SIG-M5 treated with dmso at 0.1 percent for 504 hours (cell line): Measurements from ENCODE around the gene ILK.

ENCODE experiments used
- DNase-seq: peaks from one replicate; lab custom pipeline; 2025; ENCODE audit not compliant: unreplicated experiment; lab: John Stamatoyannopoulos, UW

Gene ILK

DNA sequence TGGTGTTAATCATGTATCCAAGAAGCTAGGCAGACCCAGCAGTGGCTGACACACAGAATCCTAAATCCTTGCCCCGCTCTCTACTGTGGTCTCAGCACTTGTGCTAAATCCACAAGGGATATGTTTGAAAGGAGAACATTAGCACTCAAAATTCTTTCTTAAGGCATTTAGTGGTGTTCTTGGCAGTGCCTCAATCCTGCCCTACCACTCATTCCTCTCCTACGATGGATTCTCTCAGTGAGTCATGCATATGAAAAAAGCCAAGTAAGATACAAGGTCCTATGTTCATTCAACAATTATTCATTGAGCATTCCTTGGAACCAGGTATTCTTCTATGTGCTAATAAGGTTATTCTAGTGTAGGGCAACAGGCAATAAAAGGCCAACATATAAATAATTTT lies 31.4 kb upstream of the ILK start:
- no peak for DNase-seq

DNA sequence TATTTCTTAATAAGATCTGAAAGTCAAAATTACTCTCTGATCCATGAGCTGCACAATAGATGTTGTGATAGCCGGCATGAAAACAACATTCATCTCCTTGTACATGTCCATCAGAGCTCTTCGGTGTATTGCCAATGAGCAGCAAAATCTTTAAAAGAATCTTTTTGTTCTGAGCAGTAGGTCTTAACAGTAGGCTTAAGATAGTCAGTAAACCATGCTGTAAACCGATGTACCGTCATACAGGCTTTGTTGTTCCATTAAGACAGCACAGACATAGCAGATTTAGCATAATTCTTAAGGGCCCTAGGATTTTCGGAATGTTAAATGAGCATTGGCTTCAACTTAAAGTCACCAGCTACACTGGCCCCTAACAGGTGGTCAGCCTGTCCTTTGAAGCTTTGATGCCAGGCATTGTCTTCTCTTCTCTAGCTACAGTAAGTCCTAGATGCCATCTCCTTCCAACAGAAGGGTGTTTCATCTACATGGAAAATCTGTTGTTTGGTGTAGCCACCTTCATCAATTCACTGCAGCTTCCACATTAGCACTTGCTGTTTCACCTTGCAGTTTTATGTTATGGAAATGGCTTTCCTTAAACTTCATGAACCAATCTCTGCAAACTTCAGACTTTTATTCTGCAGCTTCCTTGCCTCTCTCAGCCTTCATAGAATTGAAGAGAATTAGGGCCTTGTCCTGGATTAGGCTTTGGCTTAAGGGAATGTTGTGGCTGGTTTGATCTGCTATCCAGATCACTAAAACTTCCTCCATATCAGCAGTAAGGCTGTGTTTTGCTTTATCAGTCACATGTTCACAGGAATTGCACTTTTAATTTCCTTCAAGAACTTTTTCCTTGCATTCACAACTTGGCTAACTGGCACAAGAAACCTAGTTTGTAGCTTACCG lies 28.5 kb upstream of the ILK start:
- no peak for DNase-seq

DNA sequence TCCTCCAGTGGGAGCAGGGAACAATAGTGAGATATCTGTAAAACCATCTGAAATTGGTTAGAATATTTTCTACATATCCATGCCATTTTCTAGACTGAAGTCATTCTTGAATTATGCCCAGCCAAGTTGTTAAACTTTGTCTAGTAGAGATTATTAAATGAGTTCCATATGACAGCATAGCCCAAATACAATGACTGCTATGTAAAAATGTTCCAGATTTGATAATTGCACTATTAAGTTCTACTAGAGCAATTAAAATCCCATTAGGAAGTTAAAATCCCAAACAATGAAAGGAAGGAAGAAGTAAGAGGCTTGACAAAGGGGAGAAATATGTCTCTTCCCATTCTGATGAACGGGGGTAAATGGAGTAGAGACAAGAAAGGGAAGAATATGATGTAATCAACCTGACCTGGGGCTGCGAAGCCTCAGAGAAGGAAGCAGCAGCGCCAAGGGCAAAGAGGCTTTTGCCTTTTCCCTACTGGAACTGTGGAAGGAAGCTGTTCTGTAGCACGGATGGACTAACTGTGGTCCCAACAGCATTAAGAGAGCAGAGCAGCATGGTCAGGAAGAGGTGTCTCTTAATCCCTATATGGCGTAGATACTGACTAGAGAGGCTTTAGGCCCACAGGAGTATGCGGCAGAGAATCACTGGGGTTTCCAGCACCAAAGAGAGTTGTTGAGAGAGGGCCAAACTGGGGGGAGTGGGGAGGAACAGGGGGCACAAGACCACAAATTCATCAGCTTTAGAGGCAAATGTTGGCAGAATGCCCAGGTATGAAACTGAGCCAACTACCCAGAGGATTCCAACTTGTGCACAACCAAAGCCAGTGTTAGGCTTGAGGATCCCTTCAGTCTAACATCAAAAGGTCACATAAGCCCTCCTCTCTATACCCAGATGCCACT lies 26.9 kb upstream of the ILK start:
- DNase-seq = peak; percentile 6

DNA sequence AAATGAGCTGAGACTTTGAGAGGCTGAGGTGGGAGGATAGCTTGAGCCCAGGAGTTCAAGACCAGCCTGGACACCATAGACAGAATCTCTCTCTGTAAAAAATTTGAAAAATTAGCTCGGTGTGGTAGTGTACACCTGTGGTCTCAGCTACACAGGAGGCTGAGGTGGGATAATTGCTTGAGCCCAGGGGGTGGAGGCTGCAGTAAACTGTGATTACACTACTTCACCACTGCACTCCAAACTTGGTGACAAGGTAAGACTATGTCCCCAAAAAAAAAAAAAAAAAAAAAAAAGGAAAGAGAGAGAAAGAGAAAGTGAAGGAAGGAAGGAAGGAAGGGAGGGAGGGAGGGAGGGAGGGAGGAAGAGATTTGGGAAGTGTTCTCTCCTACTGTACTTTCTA lies 25.4 kb upstream of the ILK start:
- DNase-seq = no peak

DNA sequence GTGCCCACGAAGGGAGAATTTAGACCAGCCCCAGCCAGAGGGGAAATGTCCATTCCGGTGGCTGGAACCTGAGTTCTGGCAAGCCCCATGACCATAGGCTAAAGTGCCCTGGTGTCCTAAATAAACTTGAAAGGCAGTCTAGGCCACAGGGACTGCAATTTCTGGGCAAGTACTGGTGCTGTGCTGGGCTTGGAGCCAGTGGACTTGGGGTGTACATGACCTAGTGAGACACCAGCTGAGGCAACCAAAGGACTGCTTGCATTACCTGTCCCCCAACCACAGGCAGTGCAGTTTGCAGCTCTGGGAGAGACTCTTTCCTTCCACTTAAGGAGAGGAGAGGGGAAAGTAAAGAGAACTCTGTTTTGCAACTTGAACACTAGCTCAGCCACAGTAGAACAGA lies 23.9 kb upstream of the ILK start:
- DNase-seq = no peak

DNA sequence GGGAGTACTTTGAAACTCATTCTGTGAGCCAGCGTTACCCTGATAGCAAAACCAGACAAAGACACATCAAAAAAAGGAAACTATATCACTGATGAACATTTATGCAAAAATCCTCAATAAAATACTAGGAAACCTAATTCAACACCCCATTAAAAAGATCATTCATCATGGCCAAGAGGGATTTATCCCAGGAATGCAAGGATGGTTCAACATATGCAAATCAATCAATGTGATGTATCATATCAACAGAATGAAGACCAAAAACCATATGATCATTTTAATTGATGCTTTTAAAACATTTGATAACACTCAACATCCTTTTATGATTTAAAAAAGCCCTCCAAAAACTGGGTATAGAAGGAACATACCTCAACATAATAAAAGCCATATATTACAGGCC lies 20.0 kb upstream of the ILK start:
- no peak for DNase-seq

DNA sequence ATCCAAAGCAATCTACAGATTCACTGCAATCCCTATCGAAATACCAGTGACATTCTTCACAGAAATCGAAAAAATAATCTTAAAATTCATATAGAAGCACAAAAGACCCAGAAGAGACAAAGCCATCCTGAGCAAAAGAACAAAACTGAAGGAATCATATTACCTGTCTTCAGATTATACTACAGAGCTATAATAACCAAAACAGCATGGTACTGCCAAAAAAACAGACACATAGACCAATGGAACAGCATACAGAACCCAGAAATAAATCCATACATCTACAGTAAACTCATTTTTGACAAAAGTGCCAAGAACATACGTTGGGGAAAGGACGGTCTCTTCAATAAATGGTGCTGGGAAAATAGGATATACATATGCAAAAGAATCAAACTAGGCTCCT lies 19.0 kb upstream of the ILK start:
- DNase-seq = no peak

DNA sequence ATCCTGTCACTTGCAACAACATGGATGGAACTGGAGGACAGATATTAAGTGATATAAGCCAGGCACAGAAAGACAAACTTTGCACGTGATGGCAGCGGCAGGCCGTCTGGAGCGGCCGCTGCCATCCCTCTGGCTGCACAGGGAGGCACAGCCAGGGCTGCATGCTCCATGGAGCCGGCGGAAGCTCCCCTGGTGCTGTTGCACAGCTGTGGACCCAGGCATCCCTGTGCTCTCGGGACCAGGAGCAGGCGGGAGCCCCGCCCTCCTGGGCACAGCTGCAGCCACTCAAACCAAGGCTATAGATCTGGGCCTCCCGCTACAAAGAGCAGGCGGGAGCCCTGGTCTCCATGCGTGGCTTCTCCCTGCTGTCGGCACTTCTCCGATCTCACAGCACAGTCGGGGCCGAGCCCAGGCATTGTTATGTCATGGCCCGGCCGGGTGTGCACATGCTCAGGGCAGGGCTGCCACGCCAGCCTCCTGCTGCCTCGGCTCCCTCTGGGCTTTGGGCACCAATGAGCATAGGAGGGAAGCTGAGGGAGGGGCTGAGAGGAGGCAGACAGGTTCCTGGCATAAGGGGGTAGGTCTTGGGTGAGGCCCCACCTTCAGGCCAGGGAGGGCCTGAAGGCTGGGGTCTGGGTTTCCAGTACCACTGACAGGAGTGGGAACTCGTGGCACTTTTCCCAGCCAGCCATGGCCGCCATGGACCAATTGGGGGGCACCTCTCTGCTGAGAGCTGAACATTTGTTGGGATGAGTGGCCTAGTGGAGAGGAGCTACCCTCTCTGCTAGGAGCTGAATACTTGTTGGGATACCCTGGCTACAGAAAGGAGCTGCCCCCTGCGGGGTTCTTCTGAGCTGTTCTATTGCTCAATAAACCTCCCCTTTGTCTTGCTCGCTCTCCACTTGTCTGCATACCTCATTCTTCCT lies 16.9 kb upstream of the ILK start:
- no peak for DNase-seq

DNA sequence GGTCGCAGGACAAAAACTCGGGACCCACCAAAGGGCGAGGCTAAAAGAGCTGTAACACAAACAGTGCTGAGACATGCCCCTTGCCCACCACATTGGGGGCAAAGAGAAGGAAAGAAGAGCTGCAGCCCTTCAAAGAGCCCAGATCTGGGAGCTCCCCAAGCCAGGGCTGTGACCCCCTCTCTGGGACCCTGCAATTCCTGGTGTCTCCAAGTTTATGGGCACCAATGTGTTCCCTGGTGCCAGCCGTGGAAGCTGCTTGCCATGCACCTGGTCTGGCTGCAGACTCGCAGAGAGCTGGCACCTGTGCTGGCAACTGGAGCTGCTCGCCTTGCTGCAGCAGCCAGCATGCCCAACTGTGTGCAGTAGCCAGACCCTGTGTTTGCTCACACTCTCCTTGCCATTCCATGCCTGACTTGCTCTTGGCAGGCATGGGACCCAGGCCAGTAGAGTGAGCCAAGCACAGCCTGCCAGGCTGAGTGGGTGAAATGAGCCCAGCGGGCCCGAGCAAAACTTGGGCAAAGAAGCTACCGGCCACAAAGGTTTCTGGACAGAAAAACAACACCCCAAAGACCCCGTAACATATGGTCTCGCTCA lies 16.1 kb upstream of the ILK start:
- DNase-seq = no peak

DNA sequence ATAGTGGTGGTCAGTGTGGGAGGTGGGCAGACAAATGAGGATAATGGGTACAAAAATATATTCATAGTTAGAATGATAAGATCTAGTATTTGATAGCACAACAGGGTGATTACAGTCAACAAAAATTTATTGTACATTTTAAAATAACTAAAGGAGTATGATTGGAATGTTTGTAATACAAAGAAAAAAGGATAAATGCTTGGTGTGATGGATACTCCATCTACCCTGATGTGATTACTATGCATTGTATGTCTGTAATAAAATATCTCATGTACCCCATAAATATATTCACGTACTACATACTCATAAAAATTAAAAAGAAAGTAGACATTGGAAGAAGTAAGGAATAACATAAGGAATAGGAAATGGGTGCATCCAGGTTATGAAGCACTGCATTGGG lies 15.6 kb upstream of the ILK start:
- DNase-seq = no peak

DNA sequence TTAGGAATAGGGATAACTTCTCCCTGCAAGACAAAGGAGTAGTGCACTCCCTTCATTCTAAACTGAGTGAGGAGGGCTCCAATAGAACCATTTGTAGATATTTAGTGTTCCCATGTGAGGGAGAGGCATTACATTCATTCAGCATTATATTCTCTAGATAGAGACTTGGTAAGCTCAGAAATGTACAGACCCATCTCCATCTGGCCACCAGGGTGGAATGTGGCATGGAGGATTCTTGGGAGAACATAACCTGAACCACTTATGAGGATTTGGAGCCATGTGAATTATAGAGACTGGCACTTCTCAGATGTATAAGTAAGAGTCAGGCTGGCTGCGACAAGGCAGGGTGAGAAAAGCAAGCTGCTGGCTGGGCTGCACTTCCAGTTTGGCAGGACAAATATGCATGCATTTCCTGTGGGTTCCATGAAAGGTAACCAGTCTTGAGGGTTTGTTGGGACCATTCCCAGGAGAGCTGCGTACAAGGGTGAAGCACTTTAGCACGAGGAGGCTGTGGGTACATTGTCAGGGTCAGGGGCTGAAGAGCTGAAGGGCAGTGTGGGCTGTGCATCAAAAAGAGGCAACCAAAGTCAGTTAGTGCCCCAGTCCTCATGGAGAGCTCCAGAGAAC lies 9.3 kb upstream of the ILK start:
- no peak for DNase-seq

DNA sequence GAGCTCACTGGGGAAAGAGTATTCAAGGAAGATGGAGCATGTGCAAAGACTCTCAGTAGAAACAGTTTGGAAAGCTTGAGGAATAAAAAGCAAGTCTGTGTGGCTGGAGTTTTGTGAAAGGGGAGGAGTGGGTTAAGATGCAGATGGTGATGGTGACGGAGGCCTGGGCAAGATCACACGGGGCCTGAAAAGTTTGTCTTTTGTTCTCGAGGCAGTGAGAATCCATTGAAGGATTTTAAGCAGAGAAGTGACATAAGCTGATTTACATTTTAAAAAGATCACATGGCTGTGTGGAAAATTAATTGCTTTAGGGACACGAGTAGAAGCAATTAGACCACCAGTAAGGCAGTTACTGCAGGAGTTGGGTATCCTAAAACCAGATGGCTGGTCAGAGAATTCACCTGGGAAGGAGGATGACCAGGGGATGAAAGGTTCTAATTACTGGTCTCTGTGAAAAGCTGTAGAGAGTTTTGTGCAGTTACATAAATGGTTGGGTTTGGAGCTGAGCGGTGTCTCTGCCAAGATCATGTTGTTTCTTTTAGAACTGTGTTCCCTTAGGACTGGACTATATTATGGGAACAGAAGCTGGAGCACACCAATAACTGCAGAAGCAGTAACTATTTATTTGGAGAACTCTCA lies 7.2 kb upstream of the ILK start:
- no peak for DNase-seq

DNA sequence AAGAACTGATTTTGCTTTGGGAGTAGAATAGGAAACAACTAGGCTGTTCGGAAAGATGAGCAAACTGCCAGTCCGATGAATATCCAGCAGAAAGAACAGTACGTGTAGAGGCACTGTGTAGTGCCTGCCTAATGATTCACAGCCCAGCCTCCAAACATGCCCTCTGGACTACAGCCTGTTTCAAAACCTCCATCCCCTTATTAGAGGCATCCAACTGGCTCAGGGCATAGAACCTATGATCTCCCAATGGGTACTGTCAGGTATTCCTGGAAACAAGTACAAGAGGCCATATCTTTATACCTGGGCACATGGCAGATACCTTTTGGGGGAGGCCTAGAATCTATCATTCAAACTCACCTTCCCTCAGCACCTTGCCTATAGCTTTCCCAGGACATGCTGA lies 5.0 kb upstream of the ILK start:
- no peak for DNase-seq

DNA sequence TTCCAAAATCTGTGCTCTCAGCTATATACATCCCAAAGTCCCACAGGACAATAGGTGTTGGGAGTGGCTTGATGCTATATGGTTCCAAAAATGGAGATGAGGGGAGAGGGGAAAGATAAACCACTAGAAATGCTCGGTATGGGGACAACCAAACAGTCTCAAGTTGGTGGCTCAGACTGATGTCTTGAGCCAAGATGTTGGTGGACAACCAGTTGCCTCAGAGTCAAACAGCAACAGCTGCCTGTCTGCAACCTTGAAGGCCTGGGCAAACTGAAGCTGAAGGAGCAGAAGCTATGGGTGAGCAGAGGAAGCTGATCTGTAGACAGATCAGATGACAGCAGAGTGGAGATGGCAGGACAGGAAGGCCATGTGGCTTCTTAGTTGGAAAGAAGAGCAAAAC lies 4.1 kb upstream of the ILK start:
- no peak for DNase-seq

DNA sequence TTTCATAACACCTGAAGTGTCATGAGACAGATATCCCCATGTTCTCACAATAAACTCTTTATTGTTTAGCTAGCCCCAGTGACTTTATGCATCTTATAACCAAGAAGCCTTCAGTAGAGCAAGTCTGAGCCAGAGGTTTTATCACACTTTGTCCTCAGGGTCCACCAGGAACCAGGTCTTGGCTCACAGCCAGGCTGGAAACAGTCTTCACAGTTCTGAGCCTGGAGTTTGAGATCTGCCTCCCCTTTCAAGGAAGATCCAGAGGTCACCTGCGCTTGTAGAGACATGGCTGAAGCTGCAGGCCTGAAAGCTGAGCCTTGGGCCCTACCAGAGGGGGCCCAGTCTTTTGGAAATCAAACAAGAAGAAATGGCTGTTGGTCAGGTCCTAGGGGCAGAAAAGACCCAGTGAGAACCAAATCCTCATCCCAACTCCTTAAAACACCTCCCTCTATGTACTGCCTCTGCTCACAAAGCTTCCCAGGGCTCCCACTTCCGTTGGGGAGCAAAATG lies 3.6 kb upstream of the ILK start:
- DNase-seq = no peak

DNA sequence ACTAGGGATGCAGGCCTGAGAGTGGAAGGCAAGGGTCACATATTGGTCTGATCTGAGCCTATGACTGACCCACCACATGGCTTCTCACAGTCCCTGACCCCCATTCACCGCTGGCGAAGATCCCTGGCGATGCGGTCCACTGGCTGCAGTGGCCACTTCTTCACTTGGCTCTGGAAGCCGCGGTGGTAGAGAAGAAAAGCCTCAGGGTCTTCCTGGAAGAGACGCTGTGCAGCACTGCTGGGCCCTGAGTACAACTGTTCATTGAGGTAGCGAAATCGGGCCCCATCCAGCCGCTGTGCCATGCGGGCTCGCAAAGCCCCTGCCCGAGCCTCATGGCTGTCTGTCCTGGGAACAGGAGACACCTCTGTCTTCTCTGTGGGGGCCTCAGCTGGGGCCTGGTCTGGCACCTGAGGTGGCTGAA lies 2.5 kb upstream of the ILK start:
- DNase-seq = no peak

DNA sequence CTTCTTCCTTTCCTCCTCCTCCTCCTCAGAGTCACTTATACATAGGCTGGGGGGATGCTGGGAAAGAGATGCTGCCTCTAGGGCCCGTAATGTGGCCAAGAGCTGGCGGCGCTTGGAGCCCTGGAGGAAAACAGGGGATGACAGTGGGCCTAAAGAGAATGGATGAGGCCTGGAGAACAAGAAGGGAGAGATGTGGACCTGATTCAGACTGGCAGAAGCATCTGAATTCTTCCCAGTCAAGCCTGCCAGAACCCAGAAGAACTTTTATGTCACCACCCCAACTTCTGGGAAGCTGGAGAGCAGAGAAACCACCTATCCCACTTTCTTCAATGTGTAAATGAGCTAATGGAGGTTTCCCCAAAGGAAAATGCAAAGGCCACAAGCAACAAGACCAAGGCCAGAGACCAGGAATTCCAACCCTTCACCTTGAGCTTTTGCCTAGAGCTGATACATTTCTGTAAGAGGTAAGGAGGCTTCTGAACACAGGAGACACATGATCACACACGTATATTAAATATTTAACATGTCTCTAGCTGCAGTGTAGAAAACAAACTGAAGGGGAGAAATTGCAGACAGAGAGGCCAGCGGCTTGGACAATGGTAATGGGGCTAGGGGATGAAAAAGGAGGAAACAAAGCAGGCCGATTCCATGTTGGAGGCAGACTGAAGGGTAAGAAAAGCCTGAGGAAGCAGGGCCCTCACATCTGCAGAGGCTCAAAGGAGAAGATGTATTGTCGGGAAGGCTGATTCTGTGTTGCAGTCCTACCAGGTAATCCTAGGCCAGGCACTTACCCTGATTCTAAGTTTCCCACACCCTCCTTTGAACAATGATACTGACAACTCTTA lies 1.3 kb upstream of the ILK start:
- DNase-seq = no peak

DNA sequence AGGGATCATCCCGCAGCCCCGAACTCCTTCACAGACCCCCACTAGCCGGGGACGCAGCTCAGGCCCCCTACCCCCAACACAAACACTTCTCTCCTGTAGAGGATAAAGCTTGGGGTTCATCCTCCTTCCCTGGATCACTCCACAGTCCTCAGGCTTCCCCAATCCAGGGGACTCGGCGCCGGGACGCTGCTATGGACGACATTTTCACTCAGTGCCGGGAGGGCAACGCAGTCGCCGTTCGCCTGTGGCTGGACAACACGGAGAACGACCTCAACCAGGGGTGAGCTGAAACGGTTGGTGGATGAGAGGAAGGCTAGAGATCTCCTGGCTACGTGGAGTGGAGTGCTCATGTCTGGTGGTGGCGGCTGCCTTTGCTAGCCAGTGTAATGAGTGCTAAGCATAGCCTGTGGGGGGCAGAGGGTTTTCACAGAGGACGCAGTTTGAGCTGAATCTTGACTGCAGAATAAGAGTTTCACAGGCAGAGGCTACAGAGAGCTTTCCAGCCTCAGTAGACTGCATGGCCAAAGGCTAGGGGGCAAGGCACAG lies 580 bp downstream of the ILK start:
- DNase-seq = peak; percentile 57
